Activated T-cell treated with anti-CD3 and anti-CD28 coated beads, Interleukin-2, amount 50 U/mL, for 24 hours (primary cell): ENCODE results near the gene XIST.
"Not testable (repeated sequence)": the region's sequence is repeated elsewhere in the genome, so short reads cannot be mapped to it uniquely, and the experiment has no call there.

ENCODE experiments used
- DNase-seq: peaks from one replicate; pipeline ENCODE4 v3.0.0-alpha.2; 2020
- H3K27ac Mint-ChIP-seq: 2 replicates; pipeline ENCODE4 v1.8.0; 2020; ENCODE audit warnings: mild to moderate bottlenecking, mixed read lengths
- H3K27me3 Mint-ChIP-seq: 2 replicates; pipeline ENCODE4 v1.8.0; 2020; ENCODE audit warnings: mixed read lengths
- H3K36me3 Mint-ChIP-seq: 2 replicates; pipeline ENCODE4 v1.8.0; 2020; ENCODE audit warnings: low read depth, mixed read lengths
- H3K4me1 Mint-ChIP-seq: 2 replicates; pipeline ENCODE4 v1.8.0; 2020; ENCODE audit warnings: low read depth, mixed read lengths
- H3K4me3 Mint-ChIP-seq: 2 replicates; pipeline ENCODE4 v1.8.0; 2020; ENCODE audit warnings: mild to moderate bottlenecking, moderate library complexity, mixed read lengths
- H3K9me3 Mint-ChIP-seq: 2 replicates; pipeline ENCODE4 v1.8.0; 2020; ENCODE audit warnings: mixed read lengths

The XIST gene

DNA sequence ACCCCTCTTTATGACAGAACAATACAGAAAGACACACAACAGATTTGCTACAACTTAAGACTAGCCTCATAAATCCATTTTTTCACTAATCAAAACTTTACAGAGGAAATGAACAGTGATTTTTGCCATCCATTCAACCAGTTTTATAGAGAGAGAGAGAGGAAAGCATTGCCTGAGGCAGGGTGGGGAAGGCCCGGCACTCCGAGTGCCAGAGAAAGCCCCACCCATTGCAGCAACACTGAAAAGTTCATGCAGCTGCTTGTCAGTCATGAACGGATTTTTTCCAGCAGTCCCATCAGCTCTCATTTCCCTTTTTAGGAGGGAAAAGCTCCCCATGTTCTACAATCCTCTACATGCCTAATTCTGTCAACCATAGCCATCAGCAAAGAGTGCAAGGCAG is 52.6 kb downstream of the XIST start:
- no peaks in the 10 kb centered on the region for H3K9me3 Mint-ChIP-seq
- peaks cover 13% of the 10 kb centered on the region for H3K27me3 Mint-ChIP-seq
- no peaks in the 10 kb centered on the region for H3K36me3 Mint-ChIP-seq
- no peaks in the 10 kb centered on the region for H3K4me1 Mint-ChIP-seq
- no peak overlapping the region for H3K4me3 Mint-ChIP-seq
- DNase-seq = no peak
- no peak overlapping the region for H3K27ac Mint-ChIP-seq

- not testable (repeated sequence) for DNase-seq, H3K4me1 Mint-ChIP-seq
These were observed 60.0 kb downstream of the XIST start for GRCh38 chrX:73792511-73792910.

DNA sequence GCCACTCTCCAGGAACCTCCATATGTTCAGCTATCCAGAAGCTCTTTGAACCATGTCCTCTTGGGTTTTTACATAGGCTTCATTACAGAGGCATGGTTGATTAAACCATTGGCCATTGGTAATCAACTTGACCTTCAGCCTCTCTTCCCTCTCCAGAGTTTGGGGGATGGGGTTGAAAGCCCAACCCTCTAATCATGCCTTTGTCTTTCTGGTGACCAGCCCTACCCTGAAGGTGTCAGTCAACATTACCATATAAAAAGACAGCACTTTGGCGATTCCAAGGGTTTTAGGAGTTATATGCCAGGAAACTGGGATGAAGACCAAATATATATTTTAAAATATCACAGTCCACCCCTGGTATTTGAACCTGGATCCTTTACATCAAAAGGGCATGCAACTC is 67.0 kb downstream of the XIST start:
- no peak for DNase-seq
- peaks cover 42% of the 10 kb centered on the region for H3K27me3 Mint-ChIP-seq
- H3K36me3 Mint-ChIP-seq = no peaks in the 10 kb centered on the region
- no peaks in the 10 kb centered on the region for H3K4me1 Mint-ChIP-seq
- peaks cover 11% of the 10 kb centered on the region for H3K9me3 Mint-ChIP-seq
- no peak overlapping the region for H3K27ac Mint-ChIP-seq
- no peak overlapping the region for H3K4me3 Mint-ChIP-seq

More at GRCh38 chrX:73792511-73792910, 60.0 kb downstream of the XIST start:
- H3K4me3 Mint-ChIP-seq, H3K36me3 Mint-ChIP-seq, H3K27ac Mint-ChIP-seq: not testable (repeated sequence)
- Mint-ChIP-seq H3K9me3 (peaks cover 11% of the 10 kb centered on the region), H3K27me3 (peaks cover 23% of the 10 kb centered on the region)
